Hematopoietic multipotent progenitor cell (in vitro differentiated cells): ENCODE results near the gene KRT33A. TPM values are rescaled to one million over a fixed set of nuclear protein-coding genes. Genes with fewer than 3 reads are reported as not detected.
"Not testable (repeated sequence)": the region's sequence is repeated elsewhere in the genome, so short reads cannot be mapped to it uniquely, and the experiment has no call there.

Source experiments
- DNase-seq, 3 donors: peaks; one replicate each; pipeline ENCODE4 v3.0.0-alpha.2; 2011 to 2015; ENCODE audit warnings: low read depth in 2 of 3, low spot score in 2 of 3
- total RNA-seq: library from RNA; depleted of rRNA; stranded (reverse); fragments of >200 nt; gene quantifications from one replicate; pipeline ENCODE4 v1.2.3, GENCODE V29; 2012

KRT33A gene
- total RNA-seq: not detected

DNA sequence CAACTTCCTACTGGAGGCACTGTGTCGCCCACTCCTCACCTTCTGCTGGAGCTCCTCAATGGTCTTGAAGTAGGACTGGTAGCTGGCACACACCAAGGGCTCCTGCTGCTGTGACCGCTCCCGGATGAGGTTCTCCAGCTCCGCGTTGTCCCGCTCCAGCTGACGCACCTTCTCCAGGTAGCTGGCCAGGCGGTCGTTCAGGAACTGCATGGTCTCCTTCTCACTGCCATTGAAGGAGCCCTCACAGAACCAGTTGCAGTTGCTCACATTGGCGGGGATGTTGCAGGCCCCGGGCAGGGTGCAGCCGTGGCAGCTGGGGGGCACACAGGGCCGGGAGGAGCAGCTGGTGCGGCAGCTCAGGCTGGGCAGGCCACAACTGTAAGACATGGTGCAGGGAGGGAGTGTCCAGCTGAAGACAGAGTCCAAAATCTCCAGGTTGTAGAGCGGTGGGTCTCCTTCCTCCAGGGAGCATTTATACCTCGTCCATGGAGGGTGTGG, at the start of gene KRT33A:
Gene KRT33A, minus strand, starts transcription at position 448 of the 498 bp plus-strand sequence. Its CDS starts 61 bp downstream, at position 387.
- DNase-seq: not testable (repeated sequence)

DNA sequence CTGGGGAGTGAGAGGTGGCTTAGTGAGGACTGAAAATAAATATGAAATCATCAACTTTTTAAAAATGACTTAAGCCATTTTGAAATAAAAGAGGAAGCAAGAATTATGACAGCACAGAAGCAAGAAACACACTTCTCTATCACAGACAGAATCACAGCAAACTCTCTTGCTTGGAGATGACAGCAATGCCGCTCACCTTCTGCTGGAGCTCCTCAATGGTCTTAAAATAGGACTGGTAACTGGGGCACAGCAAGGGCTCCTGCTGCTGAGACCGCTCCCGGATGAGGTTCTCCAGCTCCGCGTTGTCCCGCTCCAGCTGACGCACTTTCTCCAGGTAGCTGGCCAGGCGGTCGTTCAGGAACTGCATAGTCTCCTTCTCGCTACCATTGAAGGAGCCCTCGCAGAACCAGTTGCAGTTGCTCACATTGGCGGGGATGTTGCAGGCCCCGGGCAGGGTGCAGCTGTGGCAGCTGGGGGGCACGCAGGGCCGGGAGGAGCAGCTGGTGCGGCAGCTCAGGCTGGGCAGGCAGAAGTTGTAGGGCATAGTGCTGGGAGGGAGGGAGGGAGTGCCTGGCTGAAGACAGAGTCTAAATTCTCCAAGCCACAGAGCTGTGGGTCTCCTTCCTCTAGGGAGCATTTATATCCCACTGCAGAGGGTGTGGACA, 46.5 kb upstream of the KRT33A start, which contains the start of gene KRT31:
Gene KRT31, minus strand, starts transcription at position 613 of the 665 bp plus-strand sequence. Its CDS starts 69 bp downstream, at position 544.
- DNase-seq: no peak

DNA sequence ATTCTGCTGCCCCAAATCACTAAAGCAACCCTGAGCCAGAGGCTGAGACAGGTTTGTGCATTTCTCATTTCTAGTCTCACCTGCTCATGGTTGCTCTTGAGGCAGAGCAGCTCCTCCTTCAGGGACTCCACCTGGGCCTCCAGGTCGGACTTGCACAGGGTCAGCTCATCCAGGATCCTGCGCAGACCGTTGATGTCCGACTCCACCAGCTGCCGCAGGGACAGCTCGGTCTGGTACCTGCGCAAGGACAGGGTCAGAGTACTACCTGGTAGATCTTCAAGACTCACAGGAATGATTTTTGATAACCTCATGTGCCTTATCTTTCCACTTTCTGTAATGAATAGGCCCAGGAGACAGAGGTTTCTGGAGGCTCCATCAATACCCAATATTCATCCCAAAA, 45.7 kb upstream of the KRT33A start:
- no peak for DNase-seq

DNA sequence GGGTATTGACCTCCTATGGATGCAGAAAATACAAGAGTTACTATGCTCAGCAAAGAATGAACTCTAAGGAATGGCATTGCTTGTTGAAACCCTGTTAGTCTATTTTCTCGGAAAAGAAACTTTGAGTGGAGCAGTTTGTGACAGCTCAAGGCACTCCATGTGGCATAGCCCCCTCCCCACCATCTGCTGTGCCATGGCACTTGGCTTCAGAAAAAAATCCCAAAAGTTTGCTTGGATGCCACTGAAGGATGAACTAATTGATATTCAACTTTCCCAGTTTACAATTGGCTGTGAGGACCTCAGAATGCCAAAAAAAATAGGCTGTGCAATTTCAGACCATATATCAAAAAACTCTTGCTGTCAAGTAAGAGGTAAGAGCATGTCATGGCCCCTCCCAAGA, 45.0 kb upstream of the KRT33A start:
- no peak for DNase-seq

DNA sequence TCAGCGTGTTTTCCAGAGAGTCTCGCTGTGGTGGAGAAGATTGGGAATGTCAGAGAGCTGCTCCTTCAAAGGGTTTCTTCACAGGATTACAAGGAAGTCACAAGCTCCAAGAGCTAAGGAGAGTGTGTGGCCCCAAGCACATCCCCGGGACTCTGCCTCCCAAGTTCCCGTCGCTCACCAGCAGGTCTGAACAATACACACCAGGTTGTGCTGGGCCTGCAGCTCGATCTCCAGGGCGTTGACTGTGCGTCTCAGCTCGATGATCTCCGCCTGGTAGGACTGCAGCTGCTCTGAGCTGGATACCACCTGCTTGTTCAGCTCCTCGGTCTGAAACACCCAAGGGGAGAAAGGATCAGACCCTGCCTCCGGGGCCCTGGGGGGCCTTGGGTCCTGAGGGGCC, 44.4 kb upstream of the KRT33A start:
- not testable (repeated sequence) for DNase-seq

DNA sequence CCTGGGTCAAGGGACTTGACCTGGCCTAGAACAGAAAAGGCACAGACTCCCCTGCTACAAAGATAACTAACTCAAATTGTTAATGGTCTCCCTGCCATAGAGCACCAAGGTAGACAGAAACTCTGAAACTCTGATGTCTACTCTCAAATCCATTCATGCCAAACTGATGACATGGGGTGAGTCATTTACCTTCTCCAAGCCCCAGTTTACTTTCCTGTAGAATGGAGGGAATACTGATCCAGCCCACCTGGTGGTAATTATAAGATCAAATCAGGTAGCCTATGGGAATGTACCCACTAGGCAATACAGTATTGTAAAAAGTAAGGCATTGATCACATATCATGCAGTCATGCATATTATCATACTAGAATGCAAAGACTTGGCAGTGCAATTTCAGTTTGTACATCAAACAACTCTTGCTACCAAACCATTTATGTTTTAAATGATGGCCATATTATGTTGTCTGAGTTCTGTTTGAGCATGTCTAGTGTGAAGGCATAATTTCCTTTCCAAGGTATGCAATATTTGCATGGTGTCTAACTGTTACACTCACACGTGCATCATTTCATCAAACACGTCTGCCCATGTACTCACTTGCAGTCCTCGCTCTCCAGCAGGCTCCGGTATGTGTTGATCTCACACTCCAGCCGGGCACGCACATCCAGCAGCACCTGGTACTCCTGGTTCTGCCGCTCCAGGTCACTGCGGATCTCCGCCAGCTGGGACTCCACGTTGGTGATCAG, 43.8 kb upstream of the KRT33A start:
- no peak for DNase-seq

DNA sequence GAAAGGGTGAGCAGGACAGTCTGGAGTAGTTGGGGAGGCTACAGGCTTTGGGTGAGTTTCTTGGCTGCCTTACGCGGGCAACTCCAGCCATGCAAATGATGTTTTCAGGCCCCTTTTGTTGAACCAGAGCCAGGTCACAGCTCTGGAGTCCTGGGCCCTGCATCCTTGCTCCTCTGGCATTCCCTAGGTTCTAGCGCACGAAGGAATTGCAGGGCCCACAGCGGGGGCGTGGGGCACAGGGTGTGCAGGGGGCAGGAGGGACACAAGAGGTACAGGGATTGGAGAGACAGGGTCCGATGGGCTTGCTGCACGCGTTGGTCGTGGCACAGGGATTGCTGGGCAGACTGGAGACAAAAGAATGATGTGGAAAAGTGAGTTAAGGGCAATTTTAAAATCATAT, 43.2 kb upstream of the KRT33A start:
- DNase-seq: no peak

DNA sequence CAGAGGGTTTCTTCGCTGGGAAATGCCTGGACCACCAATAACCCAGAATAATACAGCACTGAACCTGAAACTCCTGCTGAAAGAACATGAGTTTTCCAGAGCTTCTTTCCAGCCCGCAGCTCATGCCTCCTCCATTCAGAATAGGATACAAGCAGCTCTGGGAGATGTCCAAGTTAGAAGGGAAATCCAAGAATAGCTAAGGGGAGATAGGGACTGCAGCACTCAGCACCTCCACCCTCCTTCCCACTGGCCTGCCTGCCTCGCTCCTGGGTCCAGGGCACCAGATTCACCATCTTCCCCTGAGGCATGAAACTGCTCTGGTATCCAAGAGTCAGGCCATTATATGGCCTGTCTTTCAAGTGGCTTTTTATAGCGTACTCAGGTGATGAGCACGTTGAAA, 42.7 kb upstream of the KRT33A start:
- DNase-seq: no peak

DNA sequence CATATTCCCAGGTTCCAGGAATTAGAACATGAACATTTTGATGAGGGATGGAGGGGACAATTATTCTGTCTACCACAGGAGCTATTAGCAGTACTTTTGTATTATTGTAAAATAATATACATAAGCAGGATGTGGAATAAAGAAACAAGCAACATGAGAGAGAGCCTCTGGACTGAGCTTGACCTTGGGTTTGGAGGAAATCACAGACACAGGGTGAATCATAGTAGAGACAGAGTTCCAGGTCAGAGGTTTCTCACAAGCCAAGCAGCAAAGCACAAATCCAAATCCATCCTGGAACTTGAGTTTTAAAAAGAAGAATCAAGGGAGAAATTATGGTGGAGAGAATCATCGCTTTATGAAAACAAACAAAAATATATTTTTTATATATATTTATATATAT, 41.6 kb upstream of the KRT33A start:
- no peak for DNase-seq

DNA sequence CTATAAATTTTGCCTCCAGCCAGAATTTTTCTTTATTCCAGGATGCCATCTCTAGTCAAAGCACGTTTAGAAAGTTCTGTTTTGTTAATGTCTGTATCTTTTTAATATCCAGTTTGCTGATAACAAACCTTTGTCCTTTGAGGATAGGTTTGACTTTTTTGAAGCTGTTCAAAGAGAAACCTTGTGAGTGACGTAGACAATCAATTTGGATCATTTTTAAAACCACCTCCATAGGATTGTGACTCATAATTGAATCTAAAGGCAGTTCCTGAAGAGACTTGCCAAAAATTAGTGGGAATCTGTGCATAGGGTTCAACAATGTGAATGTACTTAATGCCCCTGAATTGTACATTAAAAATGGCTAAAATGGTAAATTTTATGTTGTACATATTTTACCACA, 40.9 kb upstream of the KRT33A start:
- DNase-seq: no peak

DNA sequence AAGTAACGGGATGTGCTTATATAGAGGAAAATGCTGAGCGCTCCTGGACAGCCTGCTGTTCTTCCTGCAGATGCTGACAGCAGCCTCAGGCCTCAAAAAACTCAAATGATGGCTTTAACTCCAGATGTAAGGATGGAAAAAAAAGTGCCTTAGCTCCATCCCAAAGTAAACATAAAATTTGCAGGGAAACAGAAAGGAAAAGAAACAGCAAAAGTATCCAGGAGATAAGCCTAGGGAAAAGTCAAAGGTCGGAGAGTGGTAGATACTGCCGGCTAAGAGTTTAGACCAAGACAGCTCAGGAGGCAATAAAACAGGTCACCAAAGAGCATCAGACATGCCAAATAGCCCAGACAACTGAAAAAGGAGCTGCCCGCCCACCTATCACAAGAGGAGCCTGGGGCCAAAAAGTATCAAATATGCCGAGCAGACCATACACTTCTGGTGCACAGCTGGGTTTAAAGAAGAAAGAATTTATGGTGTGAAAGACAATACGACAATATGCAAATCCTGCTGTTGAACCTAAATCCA, 39.8 kb upstream of the KRT33A start:
- DNase-seq: no peak

DNA sequence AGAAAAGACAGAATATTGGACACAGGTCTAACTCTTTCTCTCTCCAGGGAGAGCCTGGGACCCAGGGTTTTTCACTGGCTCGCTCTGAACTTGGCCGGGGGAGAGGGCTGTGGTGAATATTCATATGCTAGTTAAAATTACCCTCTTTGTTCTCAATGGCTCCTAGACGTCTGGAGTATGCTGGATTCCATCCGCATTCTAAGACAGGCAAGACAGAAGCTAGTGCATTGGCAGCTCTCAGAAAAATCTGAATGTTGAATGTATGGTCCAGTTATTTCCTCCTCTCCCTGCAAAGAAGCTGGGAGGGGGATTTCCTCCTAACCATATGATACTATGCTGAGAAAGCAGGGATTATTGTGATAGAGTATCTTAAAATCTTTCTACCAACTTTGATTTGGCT, 37.0 kb upstream of the KRT33A start:
- DNase-seq: no peak

DNA sequence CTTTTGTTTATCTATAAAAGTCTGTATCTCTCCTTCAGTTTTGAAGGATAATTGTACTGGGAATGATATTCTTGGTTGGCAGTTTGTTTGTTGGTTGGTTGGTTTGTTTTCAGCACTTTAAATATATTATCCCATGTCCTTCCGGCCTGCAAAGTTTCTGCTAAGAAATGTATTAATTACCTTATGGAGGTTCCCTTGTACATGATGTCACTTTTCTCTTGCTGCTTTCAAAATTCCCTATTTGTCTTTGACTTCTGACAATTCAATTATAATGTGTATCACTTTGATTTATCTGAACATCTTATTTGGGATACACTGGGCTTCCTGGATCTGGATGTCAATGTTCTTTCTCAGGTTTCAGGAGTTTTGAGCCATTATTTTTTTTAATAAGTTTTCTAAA, 35.6 kb upstream of the KRT33A start:
- no peak for DNase-seq

DNA sequence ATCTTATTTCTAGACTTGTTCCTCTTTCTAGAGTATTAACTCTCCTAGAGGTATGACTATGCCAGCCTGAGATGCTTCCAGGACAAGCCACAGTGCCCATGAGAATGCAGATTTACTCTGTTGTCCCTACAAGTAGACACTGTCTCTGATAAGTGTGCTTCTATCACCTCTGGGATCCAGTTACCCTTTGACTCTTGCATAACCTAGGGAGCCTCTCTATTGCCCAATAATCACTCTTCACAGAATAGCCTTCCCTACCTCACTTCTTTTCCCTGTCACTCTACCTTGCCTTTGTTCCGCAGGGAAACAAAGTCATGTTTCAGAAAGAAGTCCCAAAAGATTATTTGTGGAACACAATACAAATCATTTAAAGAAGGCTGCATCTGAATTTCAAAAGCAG, 33.1 kb upstream of the KRT33A start:
- DNase-seq: no peak

DNA sequence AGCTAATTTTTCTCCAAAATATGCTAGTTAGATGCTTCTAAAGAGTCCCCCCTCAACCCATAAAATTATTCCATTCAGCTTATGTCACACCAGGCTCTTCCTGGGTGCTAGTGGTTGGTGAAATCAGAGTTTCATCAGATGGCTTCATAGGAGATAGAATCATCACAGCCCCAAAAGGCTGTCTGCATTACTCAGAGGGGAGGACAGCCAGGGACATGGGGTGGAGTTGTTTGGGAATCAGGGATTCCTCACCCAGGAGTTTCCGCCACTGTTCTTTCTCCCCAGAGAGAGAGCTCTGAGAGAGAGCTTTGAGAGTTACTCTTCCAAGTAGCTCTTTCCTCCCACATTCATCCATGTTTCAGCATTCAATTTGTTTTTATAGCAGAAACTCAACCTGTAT, 31.8 kb upstream of the KRT33A start:
- DNase-seq: no peak

DNA sequence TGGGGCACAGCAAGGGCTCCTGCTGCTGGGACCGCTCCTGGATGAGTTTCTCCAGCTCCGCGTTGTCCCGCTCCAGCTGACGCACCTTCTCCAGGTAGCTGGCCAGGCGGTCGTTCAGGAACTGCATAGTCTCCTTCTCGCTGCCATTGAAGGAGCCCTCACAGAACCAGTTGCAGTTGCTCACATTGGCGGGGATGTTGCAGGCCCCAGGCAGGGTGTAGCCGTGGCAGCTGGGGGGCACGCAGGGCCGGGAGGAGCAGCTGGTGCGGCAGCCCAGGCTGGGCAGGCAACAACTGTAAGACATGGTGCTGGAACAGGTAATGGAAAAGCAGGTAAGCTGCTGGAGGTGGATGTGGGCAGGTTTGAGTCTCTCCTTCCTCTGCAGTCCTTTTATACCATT, 31.3 kb upstream of the KRT33A start, which contains the start of gene KRT34:
Gene KRT34, minus strand, starts transcription at position 364 of the 400 bp plus-strand sequence. Its CDS starts 60 bp downstream, at position 304.
- DNase-seq: not testable (repeated sequence)

DNA sequence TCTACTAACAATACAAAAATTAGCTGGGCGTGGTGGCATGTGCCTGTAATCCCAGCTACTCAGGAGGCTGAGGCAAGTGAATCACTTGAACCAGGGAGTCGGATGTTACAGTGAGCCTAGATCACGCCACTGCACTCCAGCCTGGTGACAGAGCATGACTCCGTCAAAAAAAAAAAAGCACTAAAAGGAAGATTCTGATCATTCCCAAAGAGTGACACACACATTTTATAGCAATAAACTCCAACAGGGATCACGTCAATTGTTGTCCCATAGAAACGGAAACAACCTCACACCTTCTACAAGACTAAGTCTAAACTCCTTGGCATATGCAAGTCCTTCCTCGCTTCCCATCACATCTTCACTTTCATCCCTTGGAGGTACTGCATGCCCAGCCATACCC, 29.5 kb upstream of the KRT33A start:
- DNase-seq: not testable (repeated sequence)

DNA sequence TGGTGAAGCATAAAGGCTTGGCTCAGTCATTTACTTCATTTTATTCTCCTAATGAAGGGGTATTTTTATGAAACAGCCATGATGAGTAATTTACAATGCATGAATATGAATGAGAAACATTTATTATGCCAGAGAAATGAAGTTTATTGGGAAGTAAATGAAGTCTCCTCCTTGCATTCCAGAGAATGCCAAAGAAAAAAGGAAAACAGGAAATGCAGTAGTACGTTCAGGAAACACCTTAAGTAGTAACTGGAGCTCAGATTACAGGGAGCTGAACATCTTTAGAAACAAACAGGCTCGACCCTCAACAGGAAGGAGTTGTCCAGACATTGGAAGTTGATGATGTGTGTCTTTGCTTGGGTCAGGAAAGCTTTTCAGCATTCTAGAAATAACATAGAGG, 26.9 kb upstream of the KRT33A start:
- DNase-seq: no peak

DNA sequence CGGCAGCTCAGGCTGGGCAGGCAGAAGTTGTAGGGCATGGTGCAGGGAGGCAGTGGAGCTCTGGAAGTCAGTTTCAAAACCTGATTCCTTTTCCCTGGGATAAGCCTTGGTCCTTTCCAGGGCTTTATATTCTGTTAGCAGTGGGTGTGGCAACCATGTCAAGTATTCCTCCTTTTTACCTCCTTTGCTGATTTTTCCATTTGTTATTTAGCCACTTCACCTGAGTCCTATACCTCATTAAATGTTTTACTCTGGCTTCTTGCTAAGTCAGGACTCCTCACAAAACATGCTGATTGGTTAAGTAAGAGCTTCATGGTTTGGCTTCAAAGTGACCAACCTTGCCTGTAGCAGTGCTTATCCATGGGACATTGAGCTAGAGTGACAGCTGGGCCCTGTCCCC, 19.1 kb upstream of the KRT33A start, which contains the start of gene KRT33B:
Gene KRT33B, minus strand, starts transcription at position 101 of the 400 bp plus-strand sequence. Its CDS starts 63 bp downstream, at position 38.
- no peak for DNase-seq

DNA sequence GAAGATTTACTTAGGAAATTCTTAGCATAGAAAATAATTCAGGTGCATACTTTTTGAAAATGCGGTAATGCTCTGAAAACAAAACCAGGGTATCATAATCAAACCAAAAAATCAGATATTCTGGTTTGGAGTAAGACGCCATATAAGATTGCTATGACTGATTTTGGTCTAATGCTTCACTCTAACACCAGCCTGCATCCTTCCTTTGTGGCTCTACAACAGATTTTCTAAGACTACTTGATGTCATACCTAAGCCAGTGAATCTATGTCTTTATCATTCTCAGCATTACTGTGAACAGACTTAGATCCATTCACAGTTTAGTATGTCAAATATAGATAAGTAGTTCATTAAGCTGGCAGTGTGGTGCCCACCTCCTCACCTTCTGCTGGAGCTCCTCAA, 18.4 kb upstream of the KRT33A start:
- no peak for DNase-seq

DNA sequence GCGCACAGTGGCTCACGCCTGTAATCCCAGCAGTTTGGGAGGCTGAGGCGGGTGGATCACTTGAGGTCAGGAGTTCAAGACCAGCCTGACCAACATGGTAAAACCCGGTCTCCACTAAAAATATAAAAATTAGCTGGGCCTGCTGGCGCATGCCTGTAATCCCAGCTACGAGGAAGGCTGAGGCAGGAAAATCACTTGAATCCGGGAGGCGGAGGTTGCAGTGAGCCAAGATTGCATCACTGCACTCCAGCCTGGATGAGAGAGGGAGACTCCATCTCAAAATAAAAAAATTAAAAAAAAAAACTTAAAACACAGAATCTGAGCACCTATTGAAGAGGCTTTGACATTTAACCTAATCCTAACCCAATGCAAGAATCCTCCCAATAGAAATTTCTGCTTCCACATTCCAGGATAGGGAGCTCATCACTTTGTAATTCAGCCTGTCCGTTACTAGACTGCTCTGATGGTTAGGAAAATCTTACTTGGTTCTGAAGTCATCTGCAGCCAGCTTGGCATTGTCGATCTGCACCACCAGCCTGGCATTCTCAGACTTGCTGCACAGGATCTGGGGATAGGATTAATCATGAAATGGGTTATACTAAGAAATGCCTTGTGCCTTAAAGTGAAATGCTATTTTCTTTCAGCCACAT, 16.9 kb upstream of the KRT33A start:
- no peak for DNase-seq
